HG02970 (cell line): ENCODE results near the gene CDC45.

Source experiments
- ATAC-seq: cut with Tn5 transposase; IDR thresholded peaks from one replicate; pipeline ENCODE4 v1.9.1; 2021; ENCODE audit warnings: mild to moderate bottlenecking, moderate library complexity, moderate number of reproducible peaks; ENCODE audit not compliant: unreplicated experiment, low FRiP score

CDC45 gene

GRCh38 chr22:19448076-19448607 is 31.6 kb upstream of the CDC45 start:
- ATAC-seq, result peak; percentile 16

GRCh38 chr22:19448739-19449421 is 30.8 kb upstream of the CDC45 start:
- no peak for ATAC-seq

GRCh38 chr22:19449422-19449767 is 30.3 kb upstream of the CDC45 start:
- ATAC-seq, result no peak

- ATAC-seq, result no peak
Measured at GRCh38 chr22:19450363-19451175, 29.2 kb upstream of the CDC45 start.

DNA sequence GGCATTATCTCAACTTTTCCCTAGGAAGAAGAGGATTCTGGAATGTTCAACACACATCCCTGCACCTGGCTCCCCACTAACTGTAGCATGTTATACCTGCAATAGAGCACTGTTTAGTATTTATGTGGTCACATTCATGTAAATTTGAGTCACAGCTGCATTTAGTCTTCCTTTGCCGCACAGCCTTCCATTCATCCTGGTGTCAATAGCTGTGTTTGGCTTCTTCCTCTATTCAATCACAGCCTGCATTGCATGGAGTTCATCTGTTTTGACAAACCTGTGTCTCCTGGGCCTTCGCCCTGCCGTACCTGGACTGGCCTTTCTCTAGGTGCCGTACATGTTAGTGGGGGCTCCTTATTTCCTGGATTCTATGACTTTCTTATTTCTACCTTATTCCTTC is 28.1 kb upstream of the CDC45 start:
- ATAC-seq, result no peak

GRCh38 chr22:19453718-19454117 is 26.0 kb upstream of the CDC45 start:
- no peak for ATAC-seq

- no peak for ATAC-seq
Measured at GRCh38 chr22:19454156-19454555, 25.6 kb upstream of the CDC45 start.

DNA sequence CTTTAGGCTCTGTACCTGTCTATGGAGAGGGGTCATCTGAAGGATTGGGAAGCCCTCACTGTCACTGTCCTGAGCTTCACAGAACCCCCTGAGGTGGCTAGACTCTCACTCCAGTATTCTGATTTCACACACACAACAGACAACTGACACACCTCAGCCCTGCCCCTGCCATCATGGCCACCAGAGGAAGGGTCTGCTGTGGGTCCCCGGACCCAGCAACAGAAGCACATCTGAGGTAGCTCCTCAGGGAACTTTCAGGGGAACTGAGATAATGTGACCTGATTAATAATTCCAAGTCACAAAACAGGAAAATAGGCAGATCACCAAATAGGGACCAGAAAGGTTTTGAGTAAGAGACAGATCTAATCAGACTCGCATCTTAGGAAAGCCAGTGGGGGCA is 24.7 kb upstream of the CDC45 start:
- ATAC-seq, result no peak

GRCh38 chr22:19455585-19456370 is 23.9 kb upstream of the CDC45 start:
- ATAC-seq, result no peak

GRCh38 chr22:19456541-19456940 is 23.2 kb upstream of the CDC45 start:
- no peak for ATAC-seq

- no peak for ATAC-seq
Measured at GRCh38 chr22:19457828-19458428, 21.8 kb upstream of the CDC45 start.

GRCh38 chr22:19460036-19460435 is 19.7 kb upstream of the CDC45 start:
- no peak for ATAC-seq

GRCh38 chr22:19461506-19461905 is 18.2 kb upstream of the CDC45 start:
- no peak for ATAC-seq

DNA sequence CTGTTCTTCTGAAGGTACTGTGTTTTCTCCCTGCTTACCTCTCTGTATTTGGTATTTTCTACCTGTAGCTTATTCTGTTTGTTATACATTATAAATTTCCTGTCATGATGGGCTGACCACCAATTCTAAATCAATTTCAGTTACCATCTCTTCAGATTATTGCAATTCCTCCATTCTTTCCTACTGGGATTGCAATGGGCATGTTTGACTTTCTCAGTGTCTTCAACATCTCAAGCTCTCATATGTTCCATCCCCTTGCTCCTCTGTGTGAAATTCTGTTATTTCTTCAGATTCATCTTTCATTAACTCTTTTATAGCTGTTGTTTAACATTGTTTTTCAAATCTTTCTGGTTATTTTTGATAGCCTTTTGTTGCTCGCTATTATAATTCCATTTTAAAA is 16.7 kb upstream of the CDC45 start:
- no peak for ATAC-seq

GRCh38 chr22:19463491-19464469 is 15.9 kb upstream of the CDC45 start:
- no peak for ATAC-seq

- ATAC-seq, result no peak
Measured at GRCh38 chr22:19464546-19464945, 15.2 kb upstream of the CDC45 start.

DNA sequence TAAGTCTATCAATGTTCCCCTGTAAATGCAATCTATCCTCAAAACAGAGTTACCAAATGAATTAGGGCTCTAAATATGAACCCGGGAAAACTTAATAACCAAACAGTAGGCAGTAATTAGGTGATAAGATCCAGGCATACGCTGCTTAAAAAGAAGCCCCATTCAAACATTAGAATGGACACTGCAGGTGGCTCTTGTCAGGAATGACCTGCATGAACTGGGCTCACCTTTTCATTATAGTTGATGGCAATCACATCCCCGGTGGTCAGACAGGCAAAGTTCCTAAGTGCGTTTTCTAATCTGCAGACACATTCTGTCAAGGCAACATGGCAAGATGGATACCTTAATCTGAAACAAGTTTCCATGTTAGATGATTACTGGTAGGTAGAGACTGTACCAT is 14.7 kb upstream of the CDC45 start:
- no peak for ATAC-seq

- no peak for ATAC-seq
Measured at GRCh38 chr22:19466126-19466716, 13.5 kb upstream of the CDC45 start.
